Stimulated activated CD8-positive, alpha-beta memory T cell treated with anti-CD3 and anti-CD28 coated beads, Interleukin-7, amount 100 ng/mL, for 48 hours (primary cell): ENCODE data around the gene PLSCR2.
"Not testable (repeated sequence)": the region's sequence is repeated elsewhere in the genome, so short reads cannot be mapped to it uniquely, and the experiment has no call there.

Experiments used
- DNase-seq, 2 donors: peaks; one replicate each; pipeline ENCODE4 v3.0.0-alpha.2; 2020; ENCODE audit warnings: low read depth in 1 of 2; ENCODE audit errors: extremely low read depth in 1 of 2

PLSCR2 gene

DNA sequence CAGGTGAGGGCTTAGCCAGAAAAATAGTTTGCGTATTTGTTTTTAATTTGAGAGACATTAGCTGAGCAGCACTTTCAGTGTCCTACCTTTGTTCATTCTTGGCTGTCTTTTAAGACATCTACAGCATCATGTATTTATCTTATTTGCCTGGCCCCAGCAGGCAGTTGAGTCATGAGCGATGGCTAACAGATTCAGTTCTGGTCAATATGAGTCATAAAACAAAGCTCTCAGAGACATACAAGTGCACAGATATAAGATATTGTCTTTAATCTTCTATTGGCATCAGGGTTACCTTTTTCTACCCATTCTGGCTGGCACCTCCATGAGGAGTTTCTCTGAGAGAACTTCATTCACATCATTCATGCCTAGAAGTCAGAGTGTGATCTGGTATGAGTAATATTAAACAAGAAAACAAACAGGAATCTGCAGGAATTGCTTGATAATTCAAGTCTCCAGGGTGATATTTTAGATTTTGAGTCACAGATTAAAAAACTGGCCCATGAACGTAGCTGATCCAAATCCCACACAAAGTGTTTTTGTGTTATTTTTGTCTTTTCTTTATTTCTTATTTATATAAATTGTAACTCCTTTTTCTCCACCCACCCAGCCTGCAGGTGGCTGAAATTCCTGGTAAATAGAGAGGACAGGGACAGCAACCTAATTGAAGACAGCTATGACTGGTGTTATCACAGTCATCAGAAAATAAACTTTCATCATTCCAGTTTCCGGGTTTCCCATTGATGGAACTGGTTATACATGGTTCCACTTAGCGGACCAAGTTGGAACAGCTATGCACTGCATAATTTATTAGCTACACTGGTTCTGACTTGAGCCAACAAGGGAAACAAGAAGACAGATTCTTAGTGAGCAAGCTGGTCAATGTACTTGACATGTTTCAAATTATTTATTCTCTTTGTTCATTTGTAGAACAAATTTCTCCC lies 47.3 kb downstream of the PLSCR2 start:
- no peak for DNase-seq

DNA sequence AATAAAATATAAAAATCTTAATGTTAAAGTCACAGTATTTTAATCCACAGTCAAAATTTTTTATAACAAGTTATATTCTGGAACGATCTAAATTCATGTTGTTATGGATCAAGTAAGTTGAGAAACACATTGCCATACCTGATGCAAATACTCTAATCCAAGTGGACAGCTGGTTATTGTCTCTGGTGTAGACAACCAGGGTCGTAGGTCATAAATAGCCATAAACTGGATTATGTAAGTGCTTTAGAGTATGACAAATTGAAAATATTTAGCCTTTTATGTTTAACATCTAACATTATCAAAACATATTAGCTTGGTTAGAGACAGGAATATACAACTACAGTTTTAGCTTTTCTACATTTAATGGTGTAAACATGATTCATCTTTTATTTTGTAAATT lies 53.0 kb downstream of the PLSCR2 start:
- DNase-seq, result no peak

DNA sequence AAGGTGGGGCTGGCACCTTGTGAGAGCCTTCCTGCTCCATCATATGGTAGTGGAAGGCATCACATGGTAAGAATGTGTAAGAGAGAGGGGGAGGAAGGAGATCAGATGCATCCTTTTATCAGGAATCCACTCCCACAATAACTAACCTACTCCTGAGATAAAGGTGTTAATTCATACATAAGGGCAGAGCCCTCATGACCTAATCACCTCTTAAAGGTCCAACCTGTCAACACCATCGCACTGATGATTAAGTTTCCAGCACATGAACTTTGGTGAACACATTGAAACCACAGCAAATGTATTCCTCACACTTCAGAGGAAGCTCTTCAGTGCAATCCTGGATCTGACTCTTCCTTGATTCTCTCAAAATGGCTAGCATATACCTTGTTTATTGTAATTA lies 55.4 kb downstream of the PLSCR2 start:
- no peak for DNase-seq

DNA sequence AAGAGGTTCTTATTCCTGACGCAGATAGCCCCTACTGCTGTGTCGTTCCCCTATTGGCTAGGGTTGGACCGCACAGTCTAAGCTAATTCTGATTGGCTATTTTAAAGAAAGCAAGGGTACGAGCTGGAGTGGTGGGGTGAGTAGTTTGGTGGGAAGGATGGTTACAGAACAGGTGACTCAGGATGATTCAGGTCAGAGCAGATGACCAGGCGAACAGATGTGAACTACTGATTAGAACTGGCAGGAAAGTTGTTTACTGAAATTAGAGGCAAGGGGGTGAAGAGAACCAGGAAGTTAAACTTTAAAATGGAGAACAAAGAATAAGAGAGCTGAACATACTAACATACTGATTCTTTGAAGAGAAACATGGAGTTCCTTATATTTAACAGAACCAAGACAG lies 56.6 kb downstream of the PLSCR2 start:
- DNase-seq, result not testable (repeated sequence)

DNA sequence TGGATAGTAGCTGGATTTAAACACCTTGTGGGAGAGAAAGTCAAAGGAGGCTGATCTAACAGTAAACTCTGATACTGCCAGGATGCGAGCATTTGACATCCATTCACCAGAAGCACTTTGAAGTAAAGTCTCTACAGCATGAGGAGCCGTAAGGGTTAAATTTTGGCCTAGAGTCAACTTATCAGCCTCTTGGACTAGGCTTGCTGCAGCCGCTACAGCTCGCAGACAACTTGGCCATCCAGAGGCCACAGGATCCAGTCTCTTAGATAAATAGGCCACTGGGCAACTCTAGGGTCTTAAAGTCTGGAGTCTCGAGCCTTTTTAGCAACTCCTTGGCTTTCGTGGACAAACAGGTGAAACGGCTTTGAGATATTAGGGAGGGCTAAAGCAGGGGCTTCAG lies 61.4 kb downstream of the PLSCR2 start:
- DNase-seq, result no peak

DNA sequence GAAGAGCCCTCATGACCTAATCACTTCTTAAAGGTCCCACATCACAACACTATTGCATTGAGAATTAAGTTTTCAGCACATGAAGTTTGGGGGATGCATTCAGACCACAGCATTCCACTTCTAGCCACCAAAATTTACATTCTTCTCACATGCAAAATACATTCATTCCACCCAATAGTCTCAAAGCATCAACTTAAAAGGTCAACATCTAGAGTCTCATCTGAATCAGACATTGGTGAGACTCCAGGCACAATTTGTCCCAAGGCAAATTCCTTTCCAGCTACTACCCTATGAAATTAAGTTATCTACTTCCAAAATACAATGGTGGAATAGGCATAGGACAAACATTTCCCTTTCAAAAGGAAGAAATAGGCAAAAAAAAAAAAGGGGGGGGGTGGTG lies 64.9 kb downstream of the PLSCR2 start:
- no peak for DNase-seq

DNA sequence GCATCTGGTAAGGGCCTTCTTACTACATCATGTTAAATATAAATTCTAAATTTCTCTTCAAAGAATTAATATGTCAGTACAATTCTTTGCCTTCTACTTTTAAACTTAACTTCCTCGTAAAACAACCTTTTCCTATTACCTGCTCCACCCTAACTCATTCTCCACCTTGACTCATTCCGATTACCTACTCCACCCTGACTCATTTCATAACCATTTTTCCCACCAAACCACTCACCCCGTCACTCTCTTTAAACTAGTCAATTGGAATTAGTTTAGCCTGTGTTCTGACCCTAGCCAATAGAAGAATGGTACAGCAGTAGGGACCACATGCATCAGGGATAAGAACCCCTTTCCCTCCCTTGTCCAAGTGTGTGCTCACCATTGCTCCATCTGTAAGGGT lies 65.6 kb downstream of the PLSCR2 start:
- no peak for DNase-seq

DNA sequence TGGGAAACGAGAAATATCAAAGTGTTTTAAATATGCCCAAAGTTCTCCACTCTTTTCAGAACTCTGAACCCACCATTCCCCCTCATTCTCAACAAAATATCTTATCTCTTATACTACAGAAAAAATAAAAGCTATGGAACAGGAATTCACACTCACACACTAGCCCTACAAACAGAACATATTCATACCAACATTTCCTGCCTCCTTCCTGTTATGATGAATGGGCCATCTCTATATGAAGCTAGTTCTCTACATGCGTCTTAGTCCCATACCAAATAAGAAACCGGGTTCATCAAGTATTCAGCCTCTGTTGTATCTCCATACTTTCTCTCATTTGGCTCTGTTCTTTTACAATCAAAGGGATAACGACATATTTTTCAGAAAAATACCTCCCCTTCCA lies 72.6 kb downstream of the PLSCR2 start:
- no peak for DNase-seq

DNA sequence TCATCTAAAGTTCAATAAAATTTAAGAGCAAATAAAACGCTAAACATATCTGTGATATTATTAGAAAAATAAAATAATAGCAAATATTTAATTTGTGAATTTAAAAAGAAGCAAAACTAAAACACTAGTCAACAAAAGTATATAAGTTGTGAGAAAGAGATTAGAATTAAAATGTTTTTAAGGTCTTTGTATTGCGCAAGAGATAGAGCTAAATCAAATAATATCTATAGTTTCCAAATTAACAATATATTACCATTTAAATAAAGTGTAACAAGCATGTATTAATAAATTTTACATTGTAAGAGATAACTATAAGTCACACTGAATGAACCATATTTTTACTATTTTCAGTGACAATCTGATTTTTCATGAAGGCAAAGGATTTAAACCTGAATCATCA lies 74.2 kb downstream of the PLSCR2 start:
- no peak for DNase-seq

DNA sequence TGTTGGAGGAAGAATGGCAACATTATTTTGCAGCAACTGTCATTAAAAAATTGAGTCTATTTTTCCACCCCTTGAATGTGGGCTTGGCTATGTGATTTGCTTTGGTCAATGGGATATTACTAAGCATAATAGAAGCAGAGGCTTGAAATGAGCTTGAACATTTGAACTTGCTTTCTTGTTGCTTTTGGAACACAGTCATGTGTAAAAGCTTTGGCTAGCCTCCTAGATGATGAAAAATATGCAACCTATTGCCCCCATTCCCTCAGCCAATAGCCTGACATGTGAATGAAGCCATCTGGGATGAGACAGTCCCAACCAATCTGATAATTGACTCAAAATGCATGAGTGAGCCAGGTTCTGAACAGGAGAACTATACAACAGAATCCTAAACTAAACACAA lies 78.4 kb downstream of the PLSCR2 start:
- DNase-seq, result no peak

DNA sequence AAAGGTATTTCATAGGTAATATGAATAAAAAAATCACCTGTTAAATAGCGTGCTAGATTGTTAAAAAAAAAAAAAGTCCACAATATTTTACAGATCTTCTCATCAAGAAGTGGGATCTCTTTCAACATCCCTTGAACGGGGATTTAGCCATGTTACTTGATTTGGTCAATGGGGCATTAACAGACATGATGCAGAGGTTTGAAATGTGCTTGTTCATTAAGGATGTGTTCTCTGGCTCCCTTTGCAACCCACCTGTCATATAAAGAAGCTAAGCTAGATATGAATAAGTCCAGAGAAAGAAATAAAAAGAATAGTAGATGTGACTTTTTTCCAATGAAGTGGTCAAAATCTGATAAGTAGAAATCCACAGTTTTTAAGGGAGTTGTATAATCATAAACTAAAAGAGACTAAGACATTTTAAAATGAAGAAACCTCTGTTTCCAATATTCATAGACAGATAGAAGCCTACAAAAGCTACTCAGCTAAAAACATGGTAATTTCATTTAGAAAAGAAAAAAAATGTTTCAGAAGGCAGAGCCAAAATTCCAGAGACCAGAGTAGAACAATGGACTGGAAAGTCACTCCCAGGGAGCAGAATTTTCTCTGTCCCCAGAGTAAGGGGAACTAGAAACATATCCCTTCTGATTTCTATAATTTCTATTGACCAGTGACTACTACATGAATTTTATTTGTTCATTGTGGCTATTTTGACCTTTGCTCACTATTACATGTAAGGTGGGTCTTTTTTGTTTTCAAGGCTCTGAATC lies 79.2 kb downstream of the PLSCR2 start:
- no peak for DNase-seq

DNA sequence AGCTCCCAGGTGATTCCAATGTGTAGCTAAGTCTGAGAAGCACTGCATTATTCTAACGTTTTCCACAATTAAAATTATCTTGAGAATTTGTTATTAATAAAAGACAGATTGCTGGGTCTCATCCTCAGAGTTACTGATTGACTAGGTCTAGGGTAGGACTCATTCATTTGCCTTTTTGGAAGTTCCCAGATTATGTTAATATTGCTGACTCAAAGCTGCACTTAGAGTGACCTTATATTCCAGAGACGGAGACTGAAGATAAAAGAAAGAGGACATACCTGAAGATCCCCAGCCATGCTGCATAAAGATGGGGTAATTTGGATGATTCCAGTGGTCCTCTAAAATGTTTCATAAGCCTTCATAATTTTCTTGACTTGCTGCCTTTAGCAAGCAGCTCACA lies 81.8 kb downstream of the PLSCR2 start:
- no peak for DNase-seq

DNA sequence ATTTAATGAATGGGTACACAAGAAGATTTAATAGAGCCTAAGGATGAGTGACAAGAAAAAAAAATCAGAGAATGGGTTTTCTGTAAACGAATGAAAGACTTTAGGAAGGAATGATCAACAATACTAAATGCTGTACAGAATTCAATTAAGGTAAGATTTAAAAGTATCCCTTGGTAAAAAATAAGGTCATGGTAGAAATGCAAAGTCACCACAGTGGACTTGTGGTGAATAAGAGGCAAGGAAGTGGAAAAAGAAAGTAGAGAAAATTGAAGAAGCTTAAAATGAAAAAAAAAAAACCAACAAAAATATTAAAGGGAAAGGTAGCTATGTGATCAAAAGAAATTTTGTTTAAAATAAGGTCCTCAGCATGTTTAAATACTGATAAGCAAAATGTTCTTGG lies 82.4 kb downstream of the PLSCR2 start:
- no peak for DNase-seq

DNA sequence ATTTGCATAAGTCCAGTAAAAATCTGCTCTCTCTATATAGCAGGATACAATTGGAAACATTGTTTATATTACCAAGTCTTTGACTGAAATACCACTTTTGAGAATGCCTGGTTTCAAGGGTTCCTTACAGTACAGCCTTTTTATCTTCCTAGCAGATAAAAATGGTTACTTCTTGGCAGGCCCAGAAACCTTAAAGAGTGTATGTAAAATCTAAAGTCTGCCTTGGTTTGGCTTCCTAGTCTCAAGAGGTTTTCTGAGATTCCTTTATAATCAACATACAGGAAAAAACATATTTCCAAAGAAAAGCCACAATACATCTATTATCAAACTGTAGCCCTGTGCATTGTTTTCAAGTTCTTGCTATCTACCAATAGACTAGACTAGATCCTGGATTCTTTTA lies 84.6 kb downstream of the PLSCR2 start:
- no peak for DNase-seq
